ENCODE data around the gene PAMR1. TPM values are rescaled to one million over a fixed set of nuclear protein-coding genes. Genes with fewer than 3 reads are reported as not detected.
"Not testable (repeated sequence)": the region's sequence is repeated elsewhere in the genome, so short reads cannot be mapped to it uniquely, and the experiment has no call there.

The PAMR1 gene
- total and polyA plus RNA-seq, 9 of the 15 experiments (the other 6 are each of a cell fraction or from before 2014, with no cell fraction given), result not detected

DNA sequence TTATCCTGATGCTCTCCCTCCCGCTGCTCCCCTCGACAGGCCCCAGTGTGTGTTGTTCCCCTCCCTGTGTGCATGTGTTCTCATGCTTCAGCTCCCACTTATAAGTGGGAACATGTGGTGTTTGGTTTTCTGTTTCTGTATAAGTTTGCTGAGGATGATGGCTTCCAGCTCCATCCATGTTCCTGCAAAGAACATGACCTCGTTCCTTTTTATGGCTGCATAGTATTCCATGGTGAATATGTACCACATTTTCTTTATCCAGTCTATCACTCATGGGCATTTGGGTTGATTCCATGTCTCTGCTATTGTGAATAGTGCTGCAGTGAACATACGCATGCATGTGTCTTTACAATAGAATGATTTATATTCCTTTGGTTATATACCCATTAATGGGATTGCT is 22.6 kb upstream of the PAMR1 start:
- H3K27ac ChIP-seq (ENCODE audit: extremely low read depth, low read depth, low read length); H3K9ac ChIP-seq (ENCODE audit: insufficient read depth in 1 of 2, low read depth in 2 of 2, low read length in 2 of 2); BruUV-seq (replicated peaks); H3K9me3 ChIP-seq (replicated peaks; ENCODE audit: control insufficient read depth, insufficient read depth, low read depth, low read length); DNase-seq (ENCODE audit: extremely low read depth in 1 of 4, low spot score in 3 of 4); H2AFZ ChIP-seq (ENCODE audit: low read depth, low read length); in situ Hi-C loops (cut with MboI); H3K9me1 ChIP-seq (ENCODE audit: control insufficient read depth, insufficient read depth, low read length); H3K36me3 ChIP-seq (ENCODE audit: control insufficient read depth, insufficient read depth, low read length); H3K4me1 ChIP-seq (replicated peaks in 1 of 2; ENCODE audit: control insufficient read depth in 2 of 2, insufficient read depth in 2 of 2, low read length in 2 of 2); H4K20me1 ChIP-seq (replicated peaks; ENCODE audit: control insufficient read depth, insufficient read depth, low read length); intact Hi-C loops (cut with micrococcal nuclease); CTCF ChIA-PET (ENCODE audit: low intra/inter-chr PET ratio); FAIRE-seq; H3K4me2 ChIP-seq (ENCODE audit: insufficient read depth, low read length); H3K4me3 ChIP-seq; H3K79me2 ChIP-seq (ENCODE audit: control insufficient read depth, insufficient read depth, low read length); ATAC-seq: not testable (repeated sequence)
- TF ChIP-seq ZNF146 (CRISPR knock-in tag; IDR thresholded peaks at IDR 0.05; ENCODE audit: unreplicated experiment), result peak; percentile 77
- H3K27me3 ChIP-seq (ENCODE audit: control insufficient read depth in 2 of 2, insufficient read depth in 2 of 2, low read length in 2 of 2), result peaks cover 2 to 14% of the 10 kb centered on the region in 2 experiments; a peak in 3 of 5 replicates
- POLR2A ChIA-PET, result interaction anchor here (0.9 kb wide), 1 partner anchor 16 kb away, joined by 3 read pairs; no protein-coding TSS in a partner anchor
- 3% methylated on average over 4 of the region's 4 CpGs for WGBS (ENCODE audit: insufficient coverage, low coverage, missing lambda C conversion rate)

- Histone ChIP-seq H2AFZ (ENCODE audit: low read depth, low read length) (no peak overlapping the region), H4K20me1 (replicated peaks; ENCODE audit: control insufficient read depth, insufficient read depth, low read length) (no peaks in the 10 kb centered on the region), H3K9ac (ENCODE audit: insufficient read depth in 1 of 2, low read depth in 2 of 2, low read length in 2 of 2) (no peak overlapping the region), H3K36me3 (ENCODE audit: control insufficient read depth, insufficient read depth, low read length) (no peaks in the 10 kb centered on the region), H3K79me2 (ENCODE audit: control insufficient read depth, insufficient read depth, low read length) (no peaks in the 10 kb centered on the region), H3K4me2 (ENCODE audit: insufficient read depth, low read length) (no peak overlapping the region), H3K9me3 (replicated peaks; ENCODE audit: control insufficient read depth, insufficient read depth, low read depth, low read length) (no peaks in the 10 kb centered on the region), H3K9me1 (ENCODE audit: control insufficient read depth, insufficient read depth, low read length) (no peaks in the 10 kb centered on the region), H3K4me3 (no peak overlapping the region), H3K27ac (ENCODE audit: extremely low read depth, low read depth, low read length) (no peak overlapping the region), H3K4me1 (replicated peaks in 1 of 2; ENCODE audit: control insufficient read depth in 2 of 2, insufficient read depth in 2 of 2, low read length in 2 of 2) (no peaks in the 10 kb centered on the region), H3K27me3 (ENCODE audit: control insufficient read depth in 2 of 2, insufficient read depth in 2 of 2, low read length in 2 of 2) (peaks cover 0 to 8% of the 10 kb centered on the region in 2 experiments; a peak in 1 of 5 replicates)
- POLR2A ChIA-PET, result interaction anchor here (0.6 kb wide), 1 partner anchor 185 kb away, joined by 3 read pairs; no protein-coding TSS in a partner anchor
- DNase-seq (ENCODE audit: extremely low read depth in 1 of 4, low spot score in 3 of 4) (no peak), ATAC-seq (no peak), FAIRE-seq (no peak)
- intact Hi-C loops (cut with micrococcal nuclease), result no loop called here
- 3% methylated on average over 3 of the region's 3 CpGs for WGBS (ENCODE audit: insufficient coverage, low coverage, missing lambda C conversion rate)
- in situ Hi-C loops (cut with MboI), result no loop called here
- no TSS peak for BruUV-seq (replicated peaks)
- CTCF ChIA-PET (ENCODE audit: low intra/inter-chr PET ratio), result interaction anchor here (0.6 kb wide), 1 partner anchor 40 kb away, joined by 5 read pairs; no protein-coding TSS in a partner anchor
- TF ChIP-seq, protein P1, sequence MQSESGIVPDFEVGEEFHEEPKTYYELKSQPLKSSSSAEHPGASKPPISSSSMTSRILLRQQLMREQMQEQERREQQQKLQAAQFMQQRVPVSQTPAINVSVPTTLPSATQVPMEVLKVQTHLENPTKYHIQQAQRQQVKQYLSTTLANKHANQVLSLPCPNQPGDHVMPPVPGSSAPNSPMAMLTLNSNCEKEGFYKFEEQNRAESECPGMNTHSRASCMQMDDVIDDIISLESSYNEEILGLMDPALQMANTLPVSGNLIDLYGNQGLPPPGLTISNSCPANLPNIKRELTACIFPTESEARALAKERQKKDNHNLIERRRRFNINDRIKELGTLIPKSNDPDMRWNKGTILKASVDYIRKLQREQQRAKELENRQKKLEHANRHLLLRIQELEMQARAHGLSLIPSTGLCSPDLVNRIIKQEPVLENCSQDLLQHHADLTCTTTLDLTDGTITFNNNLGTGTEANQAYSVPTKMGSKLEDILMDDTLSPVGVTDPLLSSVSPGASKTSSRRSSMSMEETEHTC (IDR thresholded peaks at IDR 0.05), result no peak
- no peak for TF ChIP-seq RBFOX2 (IDR thresholded peaks at IDR 0.05; ENCODE audit: low read depth, low read length)
- no peak for TF ChIP-seq WHSC1 (IDR thresholded peaks at IDR 0.05; ENCODE audit: low read length)
- no peak for TF ChIP-seq DDX20 (tag; IDR thresholded peaks at IDR 0.05; ENCODE audit: low read depth)
- no peak for TF ChIP-seq RBM25 (IDR thresholded peaks at IDR 0.05; ENCODE audit: low read depth, low read length, severe bottlenecking)
- no peak for TF ChIP-seq ZZZ3 (IDR thresholded peaks at IDR 0.05)
- TF ChIP-seq ELK1 (CRISPR knock-in tag; IDR thresholded peaks at IDR 0.05), result no peak
- TF ChIP-seq SFPQ (IDR thresholded peaks at IDR 0.05; ENCODE audit: low read depth, low read length), result no peak
Measured at GRCh38 chr11:35546317-35546716, 20.9 kb upstream of the PAMR1 start.

Data from K562 (cell line).